ENCODE measurements around the gene TRPM3. TPM values are rescaled to one million over a fixed set of nuclear protein-coding genes. Genes with fewer than 3 reads are reported as not detected.

Gene TRPM3
- total RNA-seq, 4 donors from 2014 or later, result 2.4 to 11.1 (median 5.6) TPM

- Histone ChIP-seq H3K27ac (no peak overlapping the region), H3K27me3 (no peaks in the 10 kb centered on the region), H3K4me3 (replicated peaks in 1 of 3) (no peak overlapping the region), H3K9me3 (no peaks in the 10 kb centered on the region), H3K36me3 (no peaks in the 10 kb centered on the region), H3K4me1 (no peaks in the 10 kb centered on the region)
- 81 to 88% methylated on average over 11 of the region's 11 CpGs for WGBS, 2 donors
- DNase-seq, result no peak
- TF ChIP-seq CTCF (IDR thresholded peaks at IDR 0.05) (no peak), POLR2A (IDR thresholded peaks at IDR 0.05) (no peak)
- intact Hi-C loops (cut with DNase I), result no loop called here
These were observed 601.3 kb downstream of the TRPM3 start for GRCh38 chr9:70519912-70520724.

- Histone ChIP-seq H3K9me3 (no peaks in the 10 kb centered on the region), H3K4me1 (no peaks in the 10 kb centered on the region), H3K27me3 (no peaks in the 10 kb centered on the region), H3K4me3 (replicated peaks in 1 of 3) (no peak overlapping the region), H3K36me3 (no peaks in the 10 kb centered on the region), H3K27ac (no peak overlapping the region)
- 89 to 92% methylated on average over 1 of the region's 1 CpG for WGBS, 2 donors
- no peak for DNase-seq
- intact Hi-C loops (cut with DNase I), result no loop called here
- TF ChIP-seq CTCF (IDR thresholded peaks at IDR 0.05), result no peak
- TF ChIP-seq POLR2A (IDR thresholded peaks at IDR 0.05), result no peak
These were observed 603.4 kb downstream of the TRPM3 start for GRCh38 chr9:70517926-70518610.

GRCh38 chr9:70514273-70514672, 607.1 kb downstream of the TRPM3 start:
- no peak overlapping the region for H3K4me3 ChIP-seq (replicated peaks in 1 of 3)
- H3K9me3 ChIP-seq, result no peaks in the 10 kb centered on the region
- intact Hi-C loops (cut with DNase I), result no loop called here
- TF ChIP-seq POLR2A (IDR thresholded peaks at IDR 0.05), result no peak
- 88 to 91% methylated on average over 2 of the region's 2 CpGs for WGBS, 2 donors
- no peaks in the 10 kb centered on the region for H3K27me3 ChIP-seq
- no peak for DNase-seq
- H3K4me1 ChIP-seq, result peaks cover 0 to 6% of the 10 kb centered on the region in 2 donors
- no peaks in the 10 kb centered on the region for H3K36me3 ChIP-seq
- no peak overlapping the region for H3K27ac ChIP-seq

GRCh38 chr9:70511858-70512257, 609.6 kb downstream of the TRPM3 start:
- TF ChIP-seq POLR2A (IDR thresholded peaks at IDR 0.05) (no peak), CTCF (IDR thresholded peaks at IDR 0.05) (no peak)
- intact Hi-C loops (cut with DNase I), result no loop called here
- WGBS, 2 donors, result 77% methylated on average over 3 of the region's 3 CpGs
- Histone ChIP-seq H3K27ac (no peak overlapping the region), H3K36me3 (no peaks in the 10 kb centered on the region), H3K27me3 (no peaks in the 10 kb centered on the region), H3K9me3 (no peaks in the 10 kb centered on the region), H3K4me1 (peaks cover 0 to 6% of the 10 kb centered on the region in 2 donors), H3K4me3 (replicated peaks in 1 of 3) (no peak overlapping the region)
- peak; percentile 41 to 51 for DNase-seq

GRCh38 chr9:70510157-70510770, 611.2 kb downstream of the TRPM3 start:
- 74 to 89% methylated on average over 3 of the region's 3 CpGs for WGBS, 2 donors
- TF ChIP-seq CTCF (IDR thresholded peaks at IDR 0.05) (peak in 4 of 6 experiments; percentile 36 to 54 (median 46)), POLR2A (IDR thresholded peaks at IDR 0.05) (no peak)
- Histone ChIP-seq H3K27ac (no peak overlapping the region), H3K27me3 (no peaks in the 10 kb centered on the region), H3K4me1 (peaks cover 0 to 6% of the 10 kb centered on the region in 2 donors), H3K4me3 (replicated peaks in 1 of 3) (no peak overlapping the region), H3K36me3 (no peaks in the 10 kb centered on the region), H3K9me3 (no peaks in the 10 kb centered on the region)
- DNase-seq, result peak; percentile 40 to 60
- intact Hi-C loops (cut with DNase I), result no loop called here
